Activated CD4-positive, alpha-beta T cell treated with anti-CD3 and anti-CD28 coated beads, Interleukin-2, amount 50 U/mL, for 1 hour (primary cell): ENCODE data around the gene U2SURP.
"Not testable (repeated sequence)": the region's sequence is repeated elsewhere in the genome, so short reads cannot be mapped to it uniquely, and the experiment has no call there.

Source experiments
- DNase-seq: peaks from one replicate; pipeline ENCODE4 v3.0.0-alpha.2; 2020

U2SURP gene

DNA sequence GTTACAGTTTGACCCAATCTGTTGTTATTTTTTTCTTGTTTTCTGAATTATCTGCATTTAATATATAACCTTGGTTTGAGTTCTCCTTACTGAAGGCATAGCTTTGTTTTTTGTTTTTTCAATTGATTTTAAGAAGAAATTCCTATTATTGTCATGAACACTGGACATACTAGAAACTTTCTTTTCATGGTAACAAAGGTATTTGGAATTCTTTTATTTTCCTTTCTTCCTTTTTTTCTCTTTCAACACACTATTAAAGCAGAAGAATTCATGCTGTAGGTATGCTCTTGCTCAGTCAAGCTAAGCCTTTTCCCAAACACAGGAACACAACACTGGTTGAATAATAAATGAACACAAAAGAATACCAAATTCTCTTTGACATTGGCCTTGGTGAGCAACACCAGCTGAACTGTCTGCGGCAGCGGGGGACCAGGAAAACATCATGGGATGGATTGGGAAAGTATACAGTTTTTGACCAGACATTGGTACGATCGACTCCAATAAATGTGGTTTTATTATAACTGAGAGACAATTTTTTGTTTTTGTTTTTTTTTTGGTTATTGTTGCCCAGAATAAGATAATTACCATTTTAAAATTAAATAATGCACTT, 23.1 kb downstream of the U2SURP start:
- no peak for DNase-seq

DNA sequence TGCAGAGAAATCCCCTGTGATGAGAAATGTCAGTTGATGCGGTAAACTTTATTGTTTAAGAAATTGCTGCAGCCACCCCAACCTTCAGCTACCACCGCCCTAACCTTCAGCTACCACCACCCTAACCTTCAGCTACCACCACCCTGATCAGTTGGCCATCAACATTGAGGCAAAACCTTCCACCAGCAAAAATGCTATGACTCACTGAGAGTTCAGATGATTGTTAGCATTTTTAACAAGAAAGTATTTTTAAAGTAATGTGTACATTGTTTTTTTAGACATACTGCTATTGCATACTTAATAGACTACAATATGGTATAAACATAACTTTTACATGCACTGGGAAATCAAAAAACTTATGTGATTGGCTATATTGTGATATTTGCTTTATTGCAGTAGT, 30.0 kb downstream of the U2SURP start:
- no peak for DNase-seq

DNA sequence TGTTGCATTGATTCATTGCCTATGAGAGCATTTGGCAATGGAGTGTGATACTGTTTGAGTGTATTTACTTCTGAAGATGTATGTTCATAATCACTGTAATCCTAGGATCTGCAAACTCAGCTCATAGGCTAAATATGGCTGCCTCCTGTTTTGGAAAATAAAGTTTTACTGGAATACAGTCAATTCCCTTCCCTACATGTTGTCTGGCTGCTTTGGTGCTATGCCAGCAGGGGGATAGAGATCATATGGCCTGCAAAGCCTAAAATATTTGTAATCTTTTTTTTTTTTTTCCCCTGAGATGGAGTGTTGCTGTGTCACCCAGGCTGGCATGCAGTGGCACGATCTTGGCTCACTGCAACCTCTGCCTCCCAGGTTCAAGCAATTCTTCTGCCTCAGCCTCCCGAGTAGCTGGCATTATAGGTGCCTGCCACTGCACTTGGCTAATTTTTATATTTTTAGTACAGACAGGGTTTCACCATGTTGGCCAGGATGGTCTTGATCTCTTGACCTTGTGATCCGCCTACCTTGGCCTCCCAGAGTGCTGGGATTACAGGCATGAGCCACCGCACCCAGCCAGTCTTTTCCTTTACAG, 30.5 kb downstream of the U2SURP start:
- not testable (repeated sequence) for DNase-seq

DNA sequence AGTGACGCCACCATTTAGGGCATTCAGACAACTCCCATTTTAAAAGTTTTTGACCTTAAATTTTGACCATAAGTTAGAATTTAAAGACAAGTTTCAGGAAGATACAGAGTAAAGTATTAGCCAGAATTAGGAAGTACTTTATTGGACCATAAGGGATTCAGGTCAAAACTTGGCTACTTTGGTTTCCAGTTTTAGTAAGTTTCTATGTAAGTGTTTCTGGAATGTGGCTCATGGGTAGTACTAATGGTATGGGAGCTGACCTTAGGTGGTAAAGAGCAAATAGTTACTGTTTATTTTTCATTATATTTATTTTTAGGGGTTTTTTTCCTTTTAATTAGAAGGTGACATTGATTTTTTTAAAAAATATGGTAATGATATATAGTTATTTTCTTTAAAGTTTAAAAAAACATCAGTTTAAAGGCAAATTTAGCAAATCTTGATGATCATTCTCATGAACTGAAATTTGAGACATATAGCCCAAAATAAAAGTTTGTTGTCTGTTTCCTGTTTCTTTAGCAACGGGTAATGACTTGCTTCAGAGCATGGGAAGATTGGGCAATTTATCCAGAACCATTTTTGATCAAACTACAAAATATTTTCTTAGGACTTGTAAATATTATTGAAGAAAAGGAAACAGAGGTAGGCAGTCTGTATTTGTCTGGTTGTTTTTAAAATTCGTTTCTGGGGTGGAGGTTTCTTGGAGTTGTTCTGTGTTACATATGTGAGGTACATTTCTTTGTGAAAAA, 34.3 kb downstream of the U2SURP start:
- no peak for DNase-seq

DNA sequence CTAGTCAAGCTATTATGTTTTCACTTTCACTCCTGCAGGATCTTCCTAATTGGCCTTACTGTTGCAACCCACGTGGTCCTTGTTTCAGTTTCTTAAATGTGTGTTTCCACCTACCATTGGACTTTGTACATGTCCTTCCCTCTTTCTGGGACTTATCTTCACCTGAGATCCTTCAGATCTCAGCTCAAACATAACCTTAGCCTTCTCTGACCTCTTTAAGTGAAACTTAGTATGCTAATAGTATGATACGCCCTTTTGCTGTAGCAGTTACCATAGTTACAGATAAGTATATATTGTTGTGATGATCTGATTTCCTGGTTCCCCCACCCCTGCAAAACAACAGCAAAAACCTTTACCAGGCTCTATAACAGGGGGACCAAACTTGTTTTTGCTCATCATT, 35.2 kb downstream of the U2SURP start:
- DNase-seq = no peak

DNA sequence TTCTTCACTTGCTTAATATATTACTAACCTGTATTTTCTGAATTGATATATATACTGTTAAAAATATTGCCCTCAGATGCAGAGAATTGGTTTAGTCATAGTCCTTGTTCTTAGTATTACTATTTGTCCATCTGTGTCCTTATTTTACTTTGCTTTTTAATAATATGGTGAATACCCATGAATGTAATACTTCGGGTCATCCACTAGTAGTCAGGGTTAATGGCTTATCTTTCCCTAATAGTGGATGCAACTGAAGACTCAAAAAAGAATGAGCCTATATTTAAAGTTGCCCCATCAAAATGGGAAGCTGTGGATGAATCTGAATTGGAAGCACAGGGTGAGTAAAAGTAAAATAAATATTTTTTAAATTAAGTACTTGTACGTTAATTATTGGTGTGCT, 36.5 kb downstream of the U2SURP start:
- DNase-seq = no peak

DNA sequence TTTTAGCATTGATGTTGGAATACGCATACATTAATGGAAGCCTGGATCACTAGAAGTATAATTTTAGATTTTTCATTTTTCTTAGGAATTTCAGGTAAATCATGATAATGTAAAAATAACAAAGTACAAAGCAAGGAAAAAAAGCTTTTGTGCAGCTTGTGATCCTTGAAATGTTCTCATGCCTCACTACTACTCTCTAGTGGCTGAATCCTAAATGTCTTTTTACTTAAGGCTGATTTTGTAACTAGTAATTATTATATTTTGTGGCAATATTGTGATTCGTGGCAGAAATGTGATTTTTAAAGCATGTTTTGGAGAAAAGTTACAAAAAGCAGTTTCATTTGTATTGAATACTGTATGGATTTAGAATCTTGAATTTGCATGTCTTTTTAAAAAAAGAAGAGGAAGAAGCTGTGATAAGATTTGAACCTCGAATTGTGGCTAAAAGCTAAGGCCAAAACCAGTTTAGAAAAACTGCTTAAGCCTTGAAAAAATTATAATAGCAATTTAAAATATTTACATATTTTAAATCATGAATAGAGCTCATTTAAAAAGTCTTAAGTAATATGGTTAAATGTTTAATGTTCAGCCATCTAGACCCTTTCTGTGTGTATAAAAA, 39.0 kb downstream of the U2SURP start:
- no peak for DNase-seq

DNA sequence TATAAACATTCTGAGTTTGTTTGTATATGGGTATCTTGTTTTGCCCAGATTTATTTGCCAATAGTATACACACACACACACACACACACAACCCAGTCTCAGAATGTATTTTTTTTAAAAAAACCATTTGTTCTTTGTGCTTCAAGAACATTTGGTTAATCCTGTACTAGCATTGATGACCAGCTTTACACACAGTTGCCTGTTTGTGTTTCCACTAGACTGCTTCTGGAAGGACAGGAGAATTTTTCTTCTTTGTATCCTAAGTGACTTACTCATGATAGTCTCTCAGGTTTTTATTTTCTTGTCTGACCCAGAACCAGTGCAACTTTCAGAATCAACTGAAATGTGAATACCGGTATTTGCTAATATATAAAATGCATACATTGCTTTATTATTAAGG, 40.5 kb downstream of the U2SURP start:
- no peak for DNase-seq

DNA sequence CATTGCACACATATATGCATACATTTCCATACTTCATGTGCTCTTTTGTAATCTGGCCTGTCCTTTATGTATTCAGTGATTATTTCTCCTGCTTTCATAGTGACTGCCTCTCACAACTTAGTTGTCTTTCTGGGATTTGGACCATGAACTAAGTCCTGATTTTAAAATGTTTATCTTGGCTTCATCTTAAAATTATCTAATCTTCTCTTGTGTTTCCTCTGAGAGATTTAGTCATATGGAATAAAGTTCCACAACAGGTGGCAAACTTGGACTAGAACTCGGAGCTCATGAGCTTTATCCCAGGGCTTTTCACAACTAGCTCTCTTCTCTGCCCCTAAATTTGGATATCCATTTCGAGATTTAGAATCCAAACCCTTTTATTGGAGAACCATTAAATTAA, 44.3 kb downstream of the U2SURP start:
- no peak for DNase-seq

DNA sequence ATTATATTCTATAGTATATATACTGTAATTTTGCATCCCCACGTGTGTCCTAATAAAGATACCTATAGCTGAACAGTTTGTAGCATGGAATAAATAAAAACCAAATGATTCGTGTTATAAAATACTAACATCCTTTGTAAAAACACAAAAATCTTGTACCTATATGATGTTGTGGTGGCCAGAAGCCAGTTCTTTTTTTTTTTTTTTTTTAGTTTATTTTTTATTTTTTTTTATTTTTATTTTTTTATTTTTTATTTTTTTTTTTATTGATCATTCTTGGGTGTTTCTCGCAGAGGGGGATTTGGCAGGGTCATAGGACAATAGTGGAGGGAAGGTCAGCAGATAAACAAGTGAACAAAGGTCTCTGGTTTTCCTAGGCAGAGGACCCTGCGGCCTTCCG, 44.7 kb downstream of the U2SURP start:
- not testable (repeated sequence) for DNase-seq

DNA sequence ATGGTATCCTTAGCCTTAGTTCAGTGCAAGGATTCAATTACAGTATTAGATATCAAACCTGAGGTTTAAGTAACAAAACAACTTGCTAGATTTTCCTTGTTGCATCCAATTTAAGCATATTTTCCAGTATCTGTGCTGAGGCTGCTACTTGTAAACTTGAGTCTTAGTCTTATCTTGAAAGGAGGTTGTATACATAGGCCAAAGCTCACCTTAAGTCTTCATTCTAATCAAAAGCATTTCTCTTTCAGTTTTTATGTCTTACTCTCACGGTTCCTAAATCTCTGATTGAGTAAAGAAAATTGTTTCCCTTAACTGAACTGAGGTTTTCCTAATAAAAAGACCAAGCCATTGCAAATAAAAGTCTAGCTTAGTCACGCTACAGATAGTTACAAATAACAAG, 52.6 kb downstream of the U2SURP start:
- DNase-seq = no peak

DNA sequence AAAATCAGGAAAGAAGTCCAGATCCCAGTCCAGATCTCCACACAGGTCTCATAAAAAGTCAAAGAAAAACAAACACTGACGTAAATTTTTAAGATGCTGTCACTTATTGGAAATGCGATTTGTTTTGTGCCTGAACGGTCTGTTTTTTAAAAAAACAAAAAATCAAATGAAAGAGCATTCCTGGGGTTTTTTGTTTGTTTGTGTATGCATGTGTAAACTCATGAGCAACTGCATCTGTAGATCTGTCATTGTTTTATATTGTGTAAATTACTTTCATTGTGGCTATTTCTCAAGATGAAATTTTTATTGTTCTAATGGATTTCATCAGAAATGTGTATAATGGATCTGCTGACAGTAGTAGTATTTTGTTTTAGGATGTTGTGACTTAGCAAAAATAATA, 55.0 kb downstream of the U2SURP start:
- DNase-seq = no peak

DNA sequence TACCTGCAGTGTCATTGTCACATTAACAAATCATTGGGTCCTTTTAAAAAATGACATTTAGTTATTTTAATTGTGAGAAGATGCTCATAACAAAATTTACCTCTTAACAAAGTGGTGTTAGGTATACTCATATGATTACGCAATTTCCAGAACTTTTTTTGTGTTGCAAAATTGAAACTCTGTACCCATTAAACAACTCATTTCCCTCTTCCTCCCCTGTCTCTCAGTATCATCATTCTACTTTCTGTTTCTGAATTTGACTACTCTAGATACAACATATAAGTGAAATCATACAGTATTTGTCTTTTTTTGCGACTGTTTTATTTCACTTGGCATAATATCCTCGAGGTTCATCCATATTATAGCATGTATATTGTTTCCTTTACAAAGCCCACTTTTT, 59.5 kb downstream of the U2SURP start:
- no peak for DNase-seq

DNA sequence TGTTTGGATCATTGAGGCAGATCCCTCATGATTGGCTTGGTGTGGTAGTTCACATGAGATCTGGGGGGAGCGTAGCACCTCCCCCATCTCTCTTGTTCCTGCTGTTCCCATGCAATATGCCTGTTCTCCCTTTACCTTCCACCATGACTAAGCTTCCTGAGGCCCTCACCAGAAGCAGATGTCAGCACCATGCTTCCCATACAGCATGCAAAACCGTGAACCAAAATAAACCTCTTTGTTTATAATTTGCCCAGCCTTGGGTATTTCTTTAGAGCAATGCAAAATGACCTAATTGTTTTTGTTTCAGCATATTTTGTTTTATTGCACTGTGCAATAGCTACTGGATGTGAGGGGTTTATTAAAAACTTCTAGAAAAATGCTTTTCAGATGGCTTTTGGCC, 61.6 kb downstream of the U2SURP start:
- no peak for DNase-seq

DNA sequence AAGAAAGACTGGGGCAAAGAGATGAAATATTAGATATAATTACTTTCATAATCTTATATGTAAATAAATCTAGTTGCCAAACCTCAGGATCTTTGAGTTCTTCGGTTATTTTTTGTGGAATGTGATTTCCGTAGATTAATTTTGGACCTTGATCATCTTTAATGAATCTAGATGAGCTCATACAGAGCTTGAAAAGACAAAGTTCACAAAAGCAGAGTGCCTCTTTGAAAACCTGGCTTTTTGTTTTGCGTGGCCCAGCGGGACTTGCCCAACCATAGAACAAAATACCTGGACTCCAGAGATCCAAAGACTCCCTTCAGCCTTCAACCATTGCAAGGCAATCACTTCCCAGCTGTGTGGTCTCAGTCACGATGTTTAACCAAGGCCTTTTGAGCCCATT, 63.4 kb downstream of the U2SURP start:
- DNase-seq = no peak

DNA sequence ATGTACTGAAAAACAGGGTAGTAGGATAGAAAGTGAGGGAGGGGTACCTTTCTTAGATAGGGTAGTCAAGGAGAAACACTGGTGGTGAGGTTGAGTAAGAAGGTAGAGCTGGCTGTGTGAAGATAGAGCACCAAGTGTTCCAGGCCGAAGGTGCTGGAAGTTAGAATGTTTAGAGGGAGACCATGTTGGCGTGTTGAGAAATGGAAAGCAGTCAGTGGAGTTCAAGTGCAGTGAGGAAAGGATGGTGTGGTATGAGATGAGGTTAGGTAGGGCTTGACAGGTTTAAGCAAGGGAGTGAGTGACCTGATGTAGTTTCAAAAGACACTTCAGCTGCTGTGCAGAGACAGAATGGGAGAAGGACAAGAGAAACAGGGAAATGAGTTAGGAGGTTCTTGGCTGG, 64.0 kb downstream of the U2SURP start:
- DNase-seq = no peak

DNA sequence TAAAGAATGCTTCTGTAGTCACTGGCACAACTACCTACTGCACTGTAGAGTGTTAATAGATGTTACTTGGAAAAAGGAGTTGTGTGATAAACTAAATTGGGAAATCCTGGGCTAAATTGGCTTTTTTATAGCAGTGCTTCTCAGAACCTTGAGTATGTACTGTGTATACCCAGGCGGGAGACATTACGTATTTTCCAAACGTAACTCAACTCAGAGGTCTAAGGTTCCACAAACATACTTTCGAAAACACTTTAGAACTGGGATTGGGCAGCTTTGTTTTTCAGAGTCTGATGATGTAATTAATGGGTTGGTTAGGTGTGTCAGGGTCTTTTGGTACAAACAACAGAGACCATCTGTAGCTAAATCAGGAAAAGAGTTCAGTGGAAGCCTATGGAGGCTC, 64.7 kb downstream of the U2SURP start:
- no peak for DNase-seq

DNA sequence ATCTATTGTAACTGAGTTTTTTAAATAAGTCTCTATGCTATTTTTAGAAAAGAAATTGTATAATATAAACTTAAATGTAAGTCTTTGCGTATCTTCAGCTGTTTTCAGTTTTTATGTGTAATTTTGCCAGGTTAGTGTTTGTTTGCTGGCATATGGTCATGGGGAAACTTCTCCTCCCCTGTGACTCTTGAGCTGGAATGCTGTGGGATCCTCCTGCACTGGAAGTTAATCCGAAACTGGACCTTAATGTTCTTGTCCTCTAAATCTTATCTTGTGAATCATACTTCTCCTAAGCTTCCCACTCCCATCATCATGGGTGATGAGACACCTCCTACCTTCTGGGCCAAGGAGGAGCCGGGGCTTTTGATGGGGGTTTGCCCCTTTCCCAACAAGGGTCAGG, 65.8 kb downstream of the U2SURP start:
- DNase-seq = no peak

DNA sequence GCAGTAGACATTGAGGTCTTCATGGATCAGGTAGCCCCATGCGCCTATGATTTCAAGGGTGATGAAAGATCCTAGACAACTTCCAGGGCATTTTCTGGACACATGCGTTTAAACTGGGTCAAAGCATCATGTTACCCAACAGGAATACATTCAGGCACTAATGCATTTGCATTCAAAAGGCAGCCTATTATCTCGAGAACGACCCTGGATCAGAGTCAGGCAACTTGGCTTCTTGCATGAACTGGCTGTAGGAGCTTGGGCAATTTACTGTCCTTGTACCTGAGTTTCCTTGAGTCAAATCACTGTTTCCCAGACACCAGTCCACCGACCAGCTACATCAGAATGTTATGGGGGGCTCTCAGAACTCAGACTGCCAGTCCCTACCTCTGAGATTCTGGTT, 66.7 kb downstream of the U2SURP start:
- DNase-seq = no peak

DNA sequence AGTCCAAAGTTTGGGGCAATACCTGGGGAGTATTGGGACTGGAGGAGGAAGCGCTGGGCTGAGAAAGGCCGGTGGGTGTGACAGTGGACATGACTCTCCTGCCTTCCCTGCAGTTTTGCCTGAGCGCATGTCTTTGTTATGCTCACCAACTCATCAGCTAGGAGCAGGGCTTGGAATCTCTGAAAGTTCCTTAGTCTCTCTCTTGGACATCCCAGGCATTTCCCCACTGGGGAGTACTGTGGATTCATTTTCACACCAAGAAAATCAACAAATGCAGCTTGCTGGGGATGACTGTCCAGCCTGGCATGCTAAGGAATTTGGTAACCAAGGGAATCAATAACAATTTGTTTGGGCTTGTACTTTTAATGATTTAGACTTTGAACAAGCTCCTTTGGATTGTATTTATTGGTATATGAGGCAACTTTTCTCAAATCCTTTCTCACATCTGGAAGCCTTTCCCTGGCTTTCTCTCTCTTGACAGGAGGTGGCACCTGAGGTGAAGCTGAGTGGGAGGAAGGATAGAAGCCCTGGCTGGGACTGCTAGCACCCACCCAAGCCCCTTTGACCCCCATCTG, 69.7 kb downstream of the U2SURP start:
- no peak for DNase-seq

DNA sequence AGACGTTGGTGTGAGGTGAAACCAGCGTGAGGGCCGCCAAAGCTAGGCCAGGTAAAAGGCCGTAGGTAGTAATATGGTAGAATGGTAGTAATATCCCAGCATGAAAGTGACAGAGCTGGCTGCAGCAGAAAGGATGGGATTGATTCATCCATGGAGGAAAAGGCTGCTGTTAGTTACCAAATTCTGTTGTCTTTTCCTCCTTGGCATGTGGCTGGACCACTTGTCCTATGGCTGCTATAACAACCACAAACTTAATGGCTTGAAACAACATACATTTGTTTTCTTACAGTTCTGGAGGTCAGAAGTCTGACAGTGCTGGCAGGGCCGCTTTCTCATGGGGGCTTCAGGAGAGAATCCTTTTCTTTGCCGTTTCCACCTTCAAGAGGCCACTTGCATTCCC, 70.4 kb downstream of the U2SURP start:
- DNase-seq = no peak

DNA sequence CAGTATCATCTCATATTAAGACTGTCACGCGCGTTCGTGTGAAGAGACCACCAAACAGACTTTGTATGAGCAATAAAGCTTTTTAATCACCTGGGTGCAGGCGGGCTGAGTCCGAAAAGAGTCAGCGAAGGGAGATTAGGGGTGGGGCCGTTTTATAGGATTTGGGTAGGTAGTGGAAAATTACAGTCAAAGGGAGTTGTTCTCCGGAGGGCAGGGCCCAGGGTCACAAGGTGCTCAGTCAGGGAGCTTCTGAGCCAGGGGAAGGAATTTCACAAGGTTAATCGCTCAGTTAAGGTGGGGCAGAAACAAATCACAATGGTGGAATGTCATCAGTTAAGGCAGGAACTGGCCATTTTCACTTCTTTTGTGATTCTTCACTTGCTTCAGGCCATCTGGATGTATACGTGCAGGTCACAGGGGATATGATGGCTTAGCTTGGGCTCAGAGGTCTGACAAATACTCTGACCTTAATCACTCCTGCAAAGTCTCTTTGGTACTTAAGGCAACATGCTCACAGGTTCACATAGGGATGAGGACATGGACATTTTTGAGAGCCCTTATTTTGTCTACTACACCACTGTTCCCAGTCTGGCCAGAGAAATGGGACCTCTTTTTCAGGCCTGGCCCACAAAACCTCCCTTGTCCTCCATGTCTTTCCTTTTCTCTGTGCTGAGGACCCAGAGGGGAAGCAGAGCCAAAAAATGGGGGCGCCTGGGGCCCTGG, 71.1 kb downstream of the U2SURP start:
- not testable (repeated sequence) for DNase-seq

DNA sequence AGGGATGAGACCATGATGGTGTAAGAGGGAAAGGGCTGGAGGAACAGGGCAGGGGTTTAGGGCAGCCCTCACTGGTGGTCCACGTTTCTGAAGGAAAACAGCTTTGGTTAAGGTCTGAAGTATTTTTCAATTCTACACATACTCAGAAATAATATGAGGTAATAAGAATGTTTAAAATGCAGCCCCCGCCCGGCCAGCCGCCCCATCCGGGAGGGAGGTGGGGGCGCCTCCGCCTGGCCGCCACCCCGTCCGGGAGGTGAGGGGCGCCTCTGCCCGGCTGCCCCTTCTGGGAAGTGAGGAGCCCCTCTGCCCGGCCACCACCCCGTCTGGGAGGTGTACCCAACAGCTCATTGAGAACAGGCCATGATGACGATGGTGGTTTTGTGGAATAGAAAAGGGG, 72.2 kb downstream of the U2SURP start:
- DNase-seq = not testable (repeated sequence)
